ENCODE results near the gene TAF10.

TAF10 gene

DNA sequence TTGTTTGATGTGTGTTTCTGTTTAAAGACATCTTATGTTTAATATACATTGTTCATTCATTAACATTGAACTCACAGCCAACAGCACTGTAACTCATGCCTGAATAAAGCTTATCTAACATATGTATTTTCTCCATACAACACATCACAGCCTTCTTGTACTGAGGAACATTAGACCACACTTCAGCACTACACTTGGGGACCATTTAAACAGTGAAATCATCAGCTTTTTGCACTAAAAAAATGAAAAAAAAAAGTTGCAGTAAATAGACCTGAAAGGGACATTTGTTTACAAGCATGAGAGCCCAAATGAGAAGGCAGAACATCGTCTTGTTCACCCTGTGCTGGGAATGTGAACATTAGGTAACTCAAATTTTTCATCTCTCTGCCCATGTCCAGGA, 22.5 kb upstream of the TAF10 start:
- H3K27me3 Mint-ChIP-seq (ENCODE audit: low read depth) = no peaks in the 10 kb centered on the region

DNA sequence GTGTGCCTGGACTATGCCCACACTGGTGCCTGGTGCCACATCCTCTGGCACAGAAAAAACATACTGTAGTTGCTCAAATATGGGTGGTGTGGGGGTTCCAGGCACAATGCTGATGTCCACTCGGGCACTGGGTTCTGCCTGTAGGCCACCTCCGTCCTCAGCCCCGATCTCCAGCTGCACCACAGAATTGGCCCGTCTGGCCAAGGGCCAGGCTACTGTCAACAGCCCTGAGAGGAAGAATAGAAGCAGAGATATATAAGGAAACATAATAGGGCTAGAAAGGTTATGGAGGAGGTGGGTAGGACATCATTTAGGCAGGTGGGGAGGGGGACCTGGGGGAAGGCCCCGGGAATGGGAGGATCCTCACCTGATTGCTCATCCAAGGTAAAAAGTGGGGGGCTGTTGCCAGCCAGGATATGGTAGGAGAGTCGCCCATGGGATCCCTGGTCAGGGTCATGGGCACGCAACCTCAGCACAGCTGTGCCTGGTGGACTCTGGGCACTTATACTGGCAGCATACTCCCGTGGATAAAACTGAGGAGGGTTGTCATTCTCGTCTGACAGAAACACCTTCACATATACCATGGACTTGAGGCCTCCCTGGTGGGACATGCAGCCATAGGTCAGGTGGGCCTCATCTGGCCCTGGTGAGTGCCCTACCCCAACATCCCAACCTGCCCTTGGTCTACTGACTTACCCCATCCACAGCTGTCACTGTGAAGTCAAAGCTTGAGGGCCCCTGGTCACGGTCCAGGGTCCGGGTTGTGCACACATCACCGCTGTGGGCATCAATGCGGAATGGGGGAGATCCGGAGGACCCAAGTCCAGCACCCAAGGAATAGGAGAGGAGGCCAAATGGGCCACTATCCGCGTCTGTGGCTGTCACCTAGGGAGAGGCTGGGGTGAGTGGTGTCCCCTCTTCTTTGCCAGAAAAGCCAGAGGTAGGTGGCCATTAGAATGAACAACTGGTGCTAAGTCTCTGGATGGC, 21.7 kb upstream of the TAF10 start:
- DNase-seq (ENCODE audit: low spot score) = no peak
- Mint-ChIP-seq H3K4me1 (ENCODE audit: low read depth) (no peaks in the 10 kb centered on the region), H3K27me3 (ENCODE audit: low read depth) (no peaks in the 10 kb centered on the region), H3K36me3 (ENCODE audit: low read depth) (no peaks in the 10 kb centered on the region), H3K27ac (no peak overlapping the region), H3K4me3 (no peak overlapping the region), H3K9me3 (no peaks in the 10 kb centered on the region)

More for the DNA sequence above, 22.5 kb upstream of the TAF10 start:
- Mint-ChIP-seq H3K9me3 (no peaks in the 10 kb centered on the region), H3K36me3 (ENCODE audit: low read depth) (no peaks in the 10 kb centered on the region), H3K4me3 (no peak overlapping the region), H3K4me1 (ENCODE audit: low read depth) (peaks cover 4% of the 10 kb centered on the region), H3K27ac (no peak overlapping the region)
- no peak for DNase-seq (ENCODE audit: low spot score)

DNA sequence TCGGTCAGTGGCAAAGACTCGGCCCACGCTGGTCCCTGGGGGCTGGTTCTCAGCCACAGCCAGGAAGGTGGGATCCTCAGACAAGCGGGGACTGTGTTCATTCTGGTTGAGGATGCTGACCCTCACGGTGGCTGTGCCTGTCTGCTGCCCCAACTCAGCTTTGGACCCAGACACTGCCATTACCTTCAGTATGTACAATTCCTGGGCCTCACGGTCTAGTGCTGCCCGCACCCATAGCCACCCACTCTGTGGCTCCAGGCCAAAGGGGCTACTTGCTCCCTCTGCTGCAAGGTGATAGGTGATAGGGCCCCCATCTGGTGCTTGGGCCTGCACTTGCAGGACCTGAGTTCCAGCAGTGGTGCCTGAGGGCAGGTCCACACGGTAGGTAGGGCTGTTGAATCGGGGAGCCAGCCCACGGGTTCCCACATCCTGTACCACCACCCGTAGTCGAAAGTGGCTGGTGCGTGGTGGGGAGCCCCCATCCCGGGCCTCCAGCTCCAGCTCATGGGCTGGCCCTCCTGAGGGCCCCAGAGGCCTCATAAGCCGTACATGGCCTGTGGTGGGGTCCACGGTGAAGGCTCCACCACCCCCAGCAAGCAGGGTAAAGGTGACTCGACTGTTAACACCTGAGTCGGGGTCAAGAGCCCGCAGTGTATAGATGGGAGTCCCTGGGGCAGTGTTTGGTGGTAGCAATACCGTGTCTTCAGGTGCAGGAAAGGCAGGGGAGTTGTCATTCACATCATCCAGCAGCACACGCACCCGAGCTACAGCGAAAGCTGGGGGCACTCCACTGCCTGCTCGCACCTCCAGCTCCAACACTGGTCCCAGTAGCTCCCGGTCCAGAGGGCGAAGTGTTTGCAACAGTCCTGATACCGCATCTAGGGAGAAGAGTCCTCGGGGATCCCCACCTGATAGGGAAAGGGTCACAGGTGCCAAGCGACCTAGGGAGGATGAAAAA, 20.4 kb upstream of the TAF10 start:
- no peak overlapping the region for H3K27ac Mint-ChIP-seq
- no peaks in the 10 kb centered on the region for H3K9me3 Mint-ChIP-seq
- no peaks in the 10 kb centered on the region for H3K27me3 Mint-ChIP-seq (ENCODE audit: low read depth)
- peaks cover 9% of the 10 kb centered on the region for H3K4me1 Mint-ChIP-seq (ENCODE audit: low read depth)
- no peaks in the 10 kb centered on the region for H3K36me3 Mint-ChIP-seq (ENCODE audit: low read depth)
- H3K4me3 Mint-ChIP-seq = no peak overlapping the region
- DNase-seq (ENCODE audit: low spot score) = no peak

DNA sequence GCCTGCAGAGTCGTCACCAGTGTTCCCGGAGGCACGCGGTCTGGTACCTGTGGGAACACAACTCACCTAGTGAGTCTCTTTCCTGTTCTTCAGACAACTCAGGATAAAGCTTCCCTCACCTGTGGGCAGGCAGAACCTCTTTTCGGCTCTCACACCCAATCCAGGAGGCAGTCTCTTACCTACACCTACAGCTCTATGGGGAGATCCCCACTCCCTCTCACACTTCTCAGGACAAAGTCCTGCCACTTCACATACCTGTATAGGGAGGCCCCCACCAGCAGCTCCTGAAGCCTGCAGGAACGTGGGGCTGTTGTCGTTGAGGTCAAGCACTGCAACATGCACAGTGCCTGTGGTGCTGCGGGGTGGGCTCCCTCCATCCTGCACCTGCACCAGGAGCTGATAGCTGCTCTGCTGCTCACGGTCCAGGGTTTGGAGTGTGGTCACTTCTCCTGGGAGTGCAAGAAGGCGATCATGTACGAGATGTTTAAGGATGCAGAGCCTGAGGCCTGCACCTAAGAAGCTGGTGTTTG, 19.4 kb upstream of the TAF10 start:
- DNase-seq (ENCODE audit: low spot score) = no peak
- no peak overlapping the region for H3K27ac Mint-ChIP-seq
- no peaks in the 10 kb centered on the region for H3K27me3 Mint-ChIP-seq (ENCODE audit: low read depth)
- no peaks in the 10 kb centered on the region for H3K9me3 Mint-ChIP-seq
- peaks cover 15% of the 10 kb centered on the region for H3K4me1 Mint-ChIP-seq (ENCODE audit: low read depth)
- no peaks in the 10 kb centered on the region for H3K36me3 Mint-ChIP-seq (ENCODE audit: low read depth)
- no peak overlapping the region for H3K4me3 Mint-ChIP-seq

DNA sequence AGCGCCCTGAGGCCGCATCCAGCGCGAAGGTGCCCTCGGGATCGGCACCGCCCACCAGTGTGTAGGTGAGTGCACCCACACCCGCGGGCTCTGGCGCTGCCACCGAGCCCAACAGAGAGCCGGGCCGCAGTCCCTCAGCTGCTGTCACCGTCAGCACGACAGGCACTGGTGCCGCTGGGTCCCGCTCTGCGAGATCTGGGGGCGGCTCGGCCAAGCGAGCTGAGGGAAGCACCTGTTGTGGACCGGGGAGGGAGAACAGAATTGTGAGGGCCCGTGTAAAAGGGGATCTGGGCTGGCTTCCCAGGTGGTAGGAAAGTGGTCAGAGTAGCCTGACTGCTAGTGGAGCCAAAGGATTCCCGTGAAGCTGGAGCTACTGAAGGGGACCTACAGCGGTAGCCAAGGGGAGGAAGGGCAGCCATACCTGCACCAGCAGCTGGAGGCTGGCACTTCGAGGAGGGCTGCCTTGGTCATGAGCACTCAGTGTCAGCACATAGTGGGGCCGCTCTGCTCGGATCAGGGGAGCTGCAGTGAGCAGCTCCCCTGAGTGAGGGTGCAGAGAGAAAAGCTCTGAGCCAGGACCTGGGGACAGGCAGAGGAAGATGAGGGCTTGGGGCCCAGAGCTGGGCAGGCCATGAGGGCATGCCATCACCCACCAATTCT, 18.7 kb upstream of the TAF10 start:
- H3K9me3 Mint-ChIP-seq = no peaks in the 10 kb centered on the region
- no peak overlapping the region for H3K4me3 Mint-ChIP-seq
- H3K27me3 Mint-ChIP-seq (ENCODE audit: low read depth) = no peaks in the 10 kb centered on the region
- H3K36me3 Mint-ChIP-seq (ENCODE audit: low read depth) = no peaks in the 10 kb centered on the region
- no peak for DNase-seq (ENCODE audit: low spot score)
- H3K4me1 Mint-ChIP-seq (ENCODE audit: low read depth) = peaks cover 17% of the 10 kb centered on the region
- H3K27ac Mint-ChIP-seq = no peak overlapping the region

DNA sequence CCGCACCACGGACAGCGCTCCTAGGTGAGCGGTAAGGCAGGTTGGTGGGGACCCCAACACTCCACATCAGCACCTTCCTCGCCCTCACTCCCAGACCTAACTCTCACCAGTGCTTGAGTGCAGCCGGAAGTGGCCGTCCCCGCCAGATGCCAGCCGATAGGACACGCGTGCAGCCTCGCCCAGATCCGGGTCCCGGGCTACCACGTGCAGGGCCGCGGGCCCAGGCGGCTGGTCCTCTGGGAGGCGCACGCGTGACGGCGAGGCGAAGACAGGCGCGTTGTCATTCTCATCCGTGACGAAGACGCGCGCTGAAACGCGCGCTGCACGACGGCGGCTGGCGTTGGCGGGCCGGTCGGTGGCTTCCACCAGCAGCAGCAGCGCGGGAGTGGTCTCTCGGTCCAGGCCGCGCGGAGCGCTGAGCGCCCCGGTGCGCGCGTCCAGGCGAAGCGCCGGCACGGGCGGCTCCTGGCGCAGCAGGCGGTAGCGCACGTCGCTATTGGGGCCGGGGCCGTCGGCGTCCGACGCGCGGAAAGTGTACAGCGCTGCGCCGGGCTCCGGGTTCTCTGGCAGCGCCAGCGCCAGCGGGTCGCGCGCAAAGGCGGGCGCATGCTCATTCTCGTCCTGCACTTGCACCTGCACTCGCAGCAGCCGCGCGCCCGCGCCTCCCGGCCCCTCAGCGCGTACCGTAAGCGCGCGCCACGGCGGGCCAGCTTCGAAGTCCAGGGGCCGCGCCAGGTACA, 18.0 kb upstream of the TAF10 start:
- H3K4me1 Mint-ChIP-seq (ENCODE audit: low read depth) = peaks cover 17% of the 10 kb centered on the region
- H3K36me3 Mint-ChIP-seq (ENCODE audit: low read depth) = no peaks in the 10 kb centered on the region
- no peaks in the 10 kb centered on the region for H3K9me3 Mint-ChIP-seq
- H3K27me3 Mint-ChIP-seq (ENCODE audit: low read depth) = no peaks in the 10 kb centered on the region
- no peak overlapping the region for H3K27ac Mint-ChIP-seq
- DNase-seq (ENCODE audit: low spot score) = no peak
- no peak overlapping the region for H3K4me3 Mint-ChIP-seq

DNA sequence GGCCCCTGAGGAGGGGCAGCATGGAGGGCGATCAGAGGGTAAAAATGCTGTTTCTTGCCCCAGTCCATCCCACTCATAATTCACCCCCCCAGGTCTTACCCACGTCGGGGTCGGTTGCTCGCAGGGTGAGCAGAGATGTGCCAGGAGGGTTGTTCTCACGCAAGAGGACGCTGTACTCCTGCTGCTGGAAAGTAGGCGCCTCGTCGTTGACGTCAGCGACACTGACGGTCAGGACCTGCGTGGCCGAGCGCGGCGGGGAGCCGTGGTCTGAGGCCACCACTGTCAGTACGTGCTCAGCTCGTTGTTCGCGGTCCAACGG, 17.5 kb upstream of the TAF10 start:
- Mint-ChIP-seq H3K4me1 (ENCODE audit: low read depth) (peaks cover 17% of the 10 kb centered on the region), H3K27ac (no peak overlapping the region)

DNA sequence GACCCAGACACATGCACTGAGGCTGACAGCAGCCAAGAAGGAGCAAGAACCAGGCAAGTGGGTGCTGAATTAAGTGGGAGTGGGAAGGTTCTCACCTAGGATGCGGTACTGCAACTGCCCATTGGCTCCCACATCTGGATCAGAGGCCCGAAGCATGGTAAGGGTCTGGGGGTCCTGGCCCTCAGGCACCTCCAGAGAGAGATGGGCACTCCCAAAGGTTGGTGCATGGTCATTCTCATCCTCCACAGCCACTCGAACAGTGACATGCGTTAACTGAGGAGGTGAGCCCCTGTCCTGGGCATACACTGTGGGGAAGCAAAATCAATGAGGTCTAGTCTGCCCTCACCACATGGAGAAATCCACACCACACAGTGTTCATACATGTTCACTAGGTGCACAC, 16.5 kb upstream of the TAF10 start:
- Mint-ChIP-seq H3K4me1 (ENCODE audit: low read depth) (peaks cover 17% of the 10 kb centered on the region), H3K4me3 (no peak overlapping the region), H3K9me3 (no peaks in the 10 kb centered on the region), H3K27ac (no peak overlapping the region), H3K36me3 (ENCODE audit: low read depth) (no peaks in the 10 kb centered on the region), H3K27me3 (ENCODE audit: low read depth) (no peaks in the 10 kb centered on the region)
- no peak for DNase-seq (ENCODE audit: low spot score)

More for the DNA sequence above, 17.5 kb upstream of the TAF10 start:
- H3K27me3 Mint-ChIP-seq (ENCODE audit: low read depth) = no peaks in the 10 kb centered on the region
- DNase-seq (ENCODE audit: low spot score) = no peak
- no peaks in the 10 kb centered on the region for H3K36me3 Mint-ChIP-seq (ENCODE audit: low read depth)
- no peak overlapping the region for H3K4me3 Mint-ChIP-seq
- H3K9me3 Mint-ChIP-seq = no peaks in the 10 kb centered on the region

DNA sequence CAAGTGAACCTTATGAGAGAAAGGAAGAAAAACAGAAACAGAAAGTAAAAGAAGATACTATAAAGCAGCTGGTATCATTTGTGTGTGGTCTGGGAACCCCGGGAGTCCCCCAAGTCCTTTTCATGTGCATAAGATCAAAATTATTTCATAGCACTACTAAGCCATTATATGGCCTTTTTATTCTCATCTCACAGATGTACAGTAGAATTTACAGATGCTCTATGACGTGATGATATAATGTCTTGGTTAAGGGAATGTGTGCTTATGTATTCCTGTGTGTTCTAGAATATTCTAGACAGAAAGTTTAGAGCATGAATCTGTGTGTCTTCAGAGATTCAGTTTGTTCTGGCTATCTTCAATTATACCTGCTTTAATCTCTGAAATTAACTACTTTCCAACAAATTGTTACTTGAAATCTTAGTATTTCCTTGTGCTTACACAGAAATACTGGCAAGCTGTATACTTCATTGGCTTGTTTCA, 15.8 kb upstream of the TAF10 start:
- H3K9me3 Mint-ChIP-seq = no peaks in the 10 kb centered on the region
- peaks cover 17% of the 10 kb centered on the region for H3K4me1 Mint-ChIP-seq (ENCODE audit: low read depth)
- H3K36me3 Mint-ChIP-seq (ENCODE audit: low read depth) = no peaks in the 10 kb centered on the region
- no peak for DNase-seq (ENCODE audit: low spot score)
- peak overlapping the region; percentile 73 for H3K27ac Mint-ChIP-seq
- peak overlapping the region; percentile 60 for H3K4me3 Mint-ChIP-seq
- no peaks in the 10 kb centered on the region for H3K27me3 Mint-ChIP-seq (ENCODE audit: low read depth)

DNA sequence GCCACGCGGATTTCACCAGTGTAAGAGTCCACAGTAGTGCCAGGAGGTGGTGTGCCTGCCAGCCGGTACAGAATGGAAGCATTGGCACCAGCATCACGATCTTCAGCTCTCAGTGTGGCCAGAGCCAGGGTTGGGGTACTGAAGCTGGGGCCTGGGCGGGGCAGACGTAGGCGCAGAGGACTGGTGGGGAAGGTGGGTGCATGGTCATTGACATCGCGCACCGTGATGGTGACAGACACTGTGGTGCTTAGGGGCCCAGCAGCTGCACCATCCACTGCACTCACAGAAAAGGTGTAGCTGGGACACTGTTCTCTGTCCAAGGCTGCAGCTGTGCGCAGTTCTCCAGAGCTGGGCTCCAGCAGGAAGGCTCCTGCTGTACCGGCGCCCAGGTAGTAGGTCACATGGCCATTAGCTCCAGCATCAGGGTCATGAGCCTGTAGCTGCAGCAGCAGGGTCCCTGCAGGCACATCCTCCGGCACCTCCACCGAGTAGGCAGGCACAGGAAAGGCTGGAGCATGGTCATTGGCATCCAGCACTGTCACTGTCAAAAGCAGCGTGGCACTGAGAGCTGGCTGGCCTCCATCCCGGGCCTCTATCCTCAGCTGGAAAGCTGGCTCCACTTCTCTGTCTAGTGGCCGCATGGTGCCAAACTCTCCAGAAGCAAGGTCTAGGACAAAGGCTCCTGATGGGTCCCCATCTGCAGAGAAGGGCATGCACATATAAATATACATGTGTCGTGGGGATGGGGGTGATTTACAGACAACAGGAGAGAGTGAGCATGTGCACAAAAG, 15.2 kb upstream of the TAF10 start:
- peak overlapping the region; percentile 60 for H3K4me3 Mint-ChIP-seq
- H3K9me3 Mint-ChIP-seq = no peaks in the 10 kb centered on the region
- peak overlapping the region; percentile 73 for H3K27ac Mint-ChIP-seq
- peaks cover 17% of the 10 kb centered on the region for H3K4me1 Mint-ChIP-seq (ENCODE audit: low read depth)
- no peak for DNase-seq (ENCODE audit: low spot score)
- H3K36me3 Mint-ChIP-seq (ENCODE audit: low read depth) = no peaks in the 10 kb centered on the region
- H3K27me3 Mint-ChIP-seq (ENCODE audit: low read depth) = no peaks in the 10 kb centered on the region

DNA sequence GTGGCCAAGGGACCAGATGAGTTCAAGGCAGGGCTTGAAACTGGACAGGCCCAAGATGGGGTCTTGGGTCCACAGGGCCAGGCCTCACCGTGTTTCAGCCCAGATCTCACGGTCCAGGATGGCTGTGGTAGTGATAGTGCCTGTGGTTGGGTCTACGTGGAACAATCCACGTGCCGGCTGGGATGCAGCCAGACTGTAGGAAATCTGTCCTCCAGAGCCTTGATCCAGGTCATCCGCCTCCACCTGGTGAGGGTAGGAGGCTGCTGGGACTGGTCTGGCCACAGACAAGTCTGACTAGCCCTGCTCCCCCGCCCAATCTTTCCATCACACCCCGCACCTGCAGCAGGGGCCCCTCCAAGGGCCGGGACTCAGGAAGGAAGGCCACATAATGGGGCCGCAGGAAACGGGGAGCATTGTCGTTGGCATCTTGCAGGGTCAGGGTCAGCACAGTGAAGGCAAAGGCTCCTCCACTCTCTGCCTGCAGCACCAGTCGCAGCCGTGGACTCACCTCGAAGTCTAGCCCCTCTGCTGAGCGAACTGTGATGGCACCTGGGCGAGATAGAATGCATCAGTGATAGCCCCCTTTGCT, 13.9 kb upstream of the TAF10 start:
- no peak for DNase-seq (ENCODE audit: low spot score)
- no peak overlapping the region for H3K4me3 Mint-ChIP-seq
- H3K27ac Mint-ChIP-seq = no peak overlapping the region
- no peaks in the 10 kb centered on the region for H3K27me3 Mint-ChIP-seq (ENCODE audit: low read depth)
- H3K4me1 Mint-ChIP-seq (ENCODE audit: low read depth) = peaks cover 17% of the 10 kb centered on the region
- no peaks in the 10 kb centered on the region for H3K9me3 Mint-ChIP-seq
- H3K36me3 Mint-ChIP-seq (ENCODE audit: low read depth) = no peaks in the 10 kb centered on the region

DNA sequence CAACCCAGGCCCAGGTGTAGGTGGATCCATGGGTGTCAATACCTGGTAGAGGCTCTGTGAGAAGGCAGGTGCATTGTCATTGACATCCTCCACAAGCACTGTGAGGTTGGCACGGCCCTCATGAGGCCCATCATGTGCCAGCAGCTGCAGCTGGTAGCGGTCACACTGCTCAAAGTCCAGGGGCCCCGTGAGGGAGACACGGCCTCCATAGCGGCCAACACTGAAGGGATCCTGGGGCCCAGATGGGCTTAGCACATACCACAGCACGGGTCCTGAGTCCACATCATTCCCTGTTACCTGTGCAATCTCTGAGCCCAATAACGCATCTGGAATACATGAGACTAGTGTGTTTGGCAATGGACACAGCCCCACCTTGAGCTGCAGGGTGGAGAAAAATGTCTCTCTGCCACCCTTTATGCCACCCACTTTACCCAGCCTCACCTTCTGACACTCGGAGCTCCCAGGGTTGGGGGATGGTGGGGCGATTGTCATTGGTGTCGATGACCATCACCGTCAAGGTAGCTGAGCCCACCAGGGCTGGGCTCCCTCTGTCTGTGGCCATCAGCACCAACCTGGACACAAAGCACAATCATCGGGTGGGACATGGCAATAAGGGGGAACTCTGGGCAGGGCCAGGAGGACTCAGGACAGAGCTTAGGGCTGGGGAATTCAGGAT, 13.3 kb upstream of the TAF10 start:
- Mint-ChIP-seq H3K27ac (no peak overlapping the region), H3K4me3 (no peak overlapping the region), H3K27me3 (ENCODE audit: low read depth) (no peaks in the 10 kb centered on the region), H3K9me3 (no peaks in the 10 kb centered on the region), H3K36me3 (ENCODE audit: low read depth) (no peaks in the 10 kb centered on the region), H3K4me1 (ENCODE audit: low read depth) (peaks cover 17% of the 10 kb centered on the region)
- no peak for DNase-seq (ENCODE audit: low spot score)
